Ecto neural progenitor cell (in vitro differentiated cells): Measurements from ENCODE around the gene TRAM1L1.

Experiments
- DNase-seq: peaks from one replicate; pipeline ENCODE4 v3.0.0-alpha.2; 2018; ENCODE audit warnings: low spot score

TRAM1L1 gene

DNA sequence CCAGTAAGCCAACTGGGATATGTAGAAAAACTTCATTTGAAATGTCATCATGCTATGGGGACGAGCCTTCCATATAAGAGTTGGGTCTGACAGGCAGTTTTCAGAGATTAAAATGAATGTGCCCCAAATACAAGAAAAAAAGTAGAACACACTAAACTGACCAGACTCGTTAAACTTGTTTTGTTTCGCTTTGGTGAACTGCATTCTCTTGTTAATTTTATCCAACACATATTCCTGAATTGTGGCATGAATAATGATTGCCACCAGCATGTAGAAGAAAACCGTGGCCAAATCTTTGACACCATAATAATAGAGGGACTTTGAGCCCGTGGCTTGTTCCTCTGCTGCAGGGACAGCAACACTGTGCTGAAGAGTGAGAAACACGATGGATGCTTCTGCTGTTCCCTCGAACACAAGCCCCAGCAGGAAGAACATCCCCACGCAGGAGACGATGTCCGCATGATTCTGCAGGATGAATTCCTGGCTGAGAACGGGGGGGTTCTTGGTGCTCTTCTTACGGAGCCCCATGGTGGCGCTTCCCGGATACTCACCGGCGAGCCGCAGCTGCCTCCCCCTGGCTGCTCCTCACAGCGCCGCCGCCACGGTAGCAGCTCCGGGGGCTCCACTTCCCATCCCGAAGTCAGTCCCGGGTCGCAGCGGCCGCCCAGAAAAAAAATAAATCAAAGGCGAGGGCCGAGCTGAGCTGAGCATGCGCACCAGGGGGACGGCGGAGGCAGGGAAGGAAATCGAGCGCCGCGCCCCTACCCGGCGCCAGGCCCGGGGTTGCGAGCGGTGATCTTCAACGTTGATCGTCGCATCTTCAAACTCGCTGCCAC, at the start of gene TRAM1L1:
Gene TRAM1L1 (minus strand): TSS at position 711 of the 836 bp plus-strand sequence. CDS start 183 bp downstream, at position 528.
- peak; percentile 91 for DNase-seq

DNA sequence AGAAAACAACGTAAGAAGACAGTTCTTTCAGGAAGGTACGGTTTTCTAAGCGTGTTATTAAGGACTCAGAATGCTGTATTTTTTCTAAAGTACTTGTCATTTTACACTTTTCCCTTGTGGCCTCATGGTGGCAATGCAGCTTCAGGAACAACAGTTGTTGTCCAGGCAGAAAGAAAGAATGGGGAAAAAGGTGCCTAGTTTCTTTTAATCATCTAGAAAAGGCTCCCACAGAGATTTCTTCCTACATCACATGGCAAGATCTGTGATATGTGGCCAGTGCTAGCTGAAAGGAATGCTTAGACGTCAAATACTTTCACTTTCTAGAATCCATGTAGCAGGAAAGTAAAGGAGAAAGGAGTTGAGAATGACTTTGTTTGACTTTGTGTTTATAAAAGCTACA, 49.0 kb upstream of the TRAM1L1 start:
- peak; percentile 49 for DNase-seq

DNA sequence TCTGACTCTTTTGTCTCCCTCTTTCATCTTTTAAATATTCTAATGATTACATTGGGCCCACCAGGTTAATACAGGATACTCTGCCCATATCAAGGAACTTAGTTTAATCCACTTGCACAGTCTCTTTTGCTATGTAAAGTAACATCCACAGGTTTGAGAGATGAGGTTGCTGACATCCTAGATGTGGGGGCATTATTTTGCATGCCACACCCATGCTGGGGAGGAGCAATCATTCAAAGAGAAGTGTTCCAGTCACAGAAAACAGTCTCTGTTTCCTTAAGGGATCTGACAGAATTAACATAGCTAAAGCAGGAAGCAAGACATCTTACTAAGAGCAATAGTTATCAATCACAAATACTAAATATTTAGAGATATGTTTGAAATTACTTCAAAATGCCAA, 11.5 kb upstream of the TRAM1L1 start:
- DNase-seq = no peak

DNA sequence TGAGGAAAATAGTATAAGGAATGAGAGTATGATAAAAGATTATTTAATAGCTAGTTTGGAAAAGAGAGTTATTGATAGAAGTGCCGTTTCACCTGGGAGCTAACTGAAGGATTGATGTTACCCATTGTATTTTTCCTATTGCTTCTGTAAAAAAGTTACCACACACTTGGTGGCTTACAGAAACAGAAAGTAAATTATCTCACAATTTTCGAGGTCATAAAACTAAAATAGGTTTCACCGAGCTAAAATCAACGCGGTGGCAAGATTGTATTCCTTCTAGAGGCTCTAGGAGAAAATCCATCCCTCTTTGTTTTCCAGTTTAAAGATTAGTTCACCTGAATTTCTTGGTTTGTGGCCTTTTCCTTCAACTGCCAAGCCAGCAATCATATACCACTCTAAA, 11.1 kb upstream of the TRAM1L1 start:
- DNase-seq = no peak

DNA sequence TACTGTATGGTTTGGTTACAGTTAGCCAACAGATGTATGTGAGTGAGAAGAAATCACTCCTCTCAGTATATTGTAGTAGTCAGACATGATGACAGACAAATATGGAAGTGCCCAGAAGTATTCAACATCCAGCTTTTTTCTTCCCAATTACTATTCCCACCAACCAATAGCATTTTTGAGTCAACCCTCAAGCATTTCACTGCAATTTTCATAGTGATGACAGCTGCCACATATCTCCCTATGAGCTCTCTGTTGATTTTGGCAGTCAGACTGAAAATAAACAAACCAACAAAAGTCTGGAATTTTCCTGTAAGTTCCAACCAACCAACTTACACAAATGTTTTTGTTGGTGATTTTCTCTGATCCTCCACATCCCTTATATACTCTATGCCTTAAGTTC, 8.2 kb upstream of the TRAM1L1 start:
- no peak for DNase-seq

DNA sequence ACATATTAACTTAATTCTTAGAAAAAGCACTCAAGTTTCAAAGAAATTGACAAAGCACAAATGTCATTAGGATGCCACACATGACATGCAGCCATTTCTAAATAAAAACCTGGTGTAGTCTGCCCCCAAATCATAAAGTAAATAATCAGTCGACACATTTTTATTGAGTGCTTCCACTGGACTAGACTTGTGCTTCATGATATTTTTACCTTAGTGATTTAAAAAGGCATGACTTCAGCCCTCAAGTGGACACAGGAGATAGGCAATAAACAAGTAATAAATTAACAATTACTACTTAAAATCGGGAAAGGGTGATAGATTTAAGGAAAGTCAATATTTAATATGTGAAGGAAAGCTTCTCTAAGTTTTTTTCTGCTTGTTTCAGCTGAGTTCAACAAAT, 7.6 kb downstream of the TRAM1L1 start:
- DNase-seq = no peak

DNA sequence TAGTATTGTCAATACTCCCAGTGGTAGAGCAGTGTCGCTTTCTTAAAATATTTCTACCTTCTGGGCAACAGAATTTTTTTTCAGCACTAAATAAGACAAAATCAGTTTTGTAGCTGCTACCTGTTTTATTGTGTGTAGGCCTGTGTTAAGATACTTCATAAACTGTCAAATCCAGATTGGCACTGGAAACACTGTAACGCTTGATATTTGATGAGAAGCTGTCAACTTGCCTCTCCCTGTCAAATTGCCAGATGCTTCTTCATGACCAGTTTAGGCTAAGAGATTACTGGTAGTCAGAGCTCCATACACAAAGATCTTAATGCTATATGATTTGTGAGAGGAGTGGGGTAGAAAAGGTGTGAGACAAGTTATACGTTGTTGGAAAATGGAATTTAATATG, 17.3 kb downstream of the TRAM1L1 start:
- DNase-seq = no peak

DNA sequence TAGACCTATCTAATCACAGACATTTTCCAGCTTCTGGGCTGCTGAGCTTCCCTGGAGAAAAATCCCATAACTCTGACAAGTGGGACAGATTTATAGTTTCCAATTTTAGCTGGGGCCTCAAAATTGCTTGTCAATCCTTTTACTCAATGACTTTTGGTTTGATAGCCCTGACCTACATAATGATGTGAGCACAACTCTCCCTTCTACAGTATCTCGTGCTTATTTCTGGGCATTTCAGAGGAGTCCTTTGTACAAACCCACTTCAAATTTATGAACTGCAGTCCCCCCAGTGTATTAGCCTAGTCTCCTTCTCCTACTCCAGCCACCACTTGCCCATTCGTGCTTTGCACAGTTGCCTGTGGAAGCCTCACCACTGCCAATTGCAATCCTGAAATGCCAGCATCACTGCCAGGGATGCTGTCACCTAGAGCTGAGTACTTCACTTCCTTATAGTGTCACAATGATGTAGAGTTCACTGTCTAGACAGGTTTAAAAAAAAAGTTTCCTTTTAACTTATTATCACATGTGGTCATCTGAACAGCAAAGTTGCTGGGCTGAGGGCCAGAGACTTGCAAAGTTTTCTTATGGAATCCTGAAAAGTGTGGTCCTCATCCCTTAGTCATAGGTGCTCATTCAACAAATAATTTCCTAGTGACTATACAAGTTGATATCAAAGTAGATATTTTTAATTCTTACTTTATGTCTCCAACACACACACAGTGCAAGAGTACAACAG, 21.2 kb downstream of the TRAM1L1 start:
- no peak for DNase-seq

DNA sequence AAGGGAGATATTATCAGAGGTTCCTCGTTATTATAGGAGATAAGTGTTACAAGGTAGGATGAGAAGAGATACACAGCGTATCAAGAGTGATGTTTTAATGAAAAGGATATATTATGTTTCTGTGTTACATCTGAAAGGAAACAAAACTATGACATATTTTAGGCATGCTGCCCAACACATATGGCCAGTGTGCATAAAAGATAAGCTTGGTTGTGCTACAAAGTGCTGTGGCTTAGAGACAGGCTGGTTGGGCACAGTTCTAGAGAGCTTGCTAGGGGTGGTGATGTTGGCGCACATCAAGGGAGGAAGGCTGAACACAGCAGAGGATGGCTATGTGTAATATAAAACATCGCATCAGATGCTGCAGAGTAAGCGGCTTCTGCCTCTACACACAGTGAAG, 42.4 kb downstream of the TRAM1L1 start:
- no peak for DNase-seq
